Upper lobe of right lung (tissue), 1 donor: ENCODE data around the gene KCNJ4. TPM values are rescaled to one million over a fixed set of nuclear protein-coding genes. Genes with fewer than 3 reads are reported as not detected.
A peak's percentile ranks its signal among the peaks of the same experiment; 100 is the strongest.

ENCODE experiments used
- ATAC-seq: fragments of 200-7000 bp; cut with Tn5 transposase; one replicate; pipeline ENCODE4 v1.9.1; 2020; ENCODE audit warnings: mild to moderate bottlenecking, moderate library complexity
- DNase-seq: peaks from one replicate; pipeline ENCODE4 v3.0.0-alpha.2; 2020
- H3K27ac ChIP-seq: fragments of 200-600 bp; one replicate; pipeline ENCODE4 v1.8.0; 2022
- H3K27me3 ChIP-seq: fragments of 200-600 bp; one replicate; pipeline ENCODE4 v1.8.0; 2022; ENCODE audit warnings: mild to moderate bottlenecking
- H3K36me3 ChIP-seq: fragments of 200-600 bp; one replicate; pipeline ENCODE4 v1.8.0; 2022
- H3K4me1 ChIP-seq: fragments of 200-600 bp; one replicate; pipeline ENCODE4 v1.8.0; 2022
- H3K4me3 ChIP-seq: fragments of 200-600 bp; one replicate; pipeline ENCODE4 v1.8.0; 2022; ENCODE audit warnings: mild to moderate bottlenecking
- H3K9me3 ChIP-seq: fragments of 200-600 bp; one replicate; pipeline ENCODE4 v1.8.0; 2022
- intact Hi-C: fragments of 100-400 bp; cut with DNase I; formaldehyde crosslinking; loops from one replicate; pipeline ENCODE4 v1.11.0; 2022
- total RNA-seq: library from RNA; stranded (reverse); fragmentation: NEBNext Ultra II Directional; extraction: Animal tissue kit (Norgen Biotek cat#: 25700); gene quantifications from one replicate; pipeline ENCODE4 v1.2.1, GENCODE V29; 2021
- TF ChIP-seq, protein P1 (sequence below): fragments of 200-600 bp; IDR thresholded peaks from one replicate; pipeline ENCODE4 v1.8.0; 2022; ENCODE audit warnings: antibody characterized with exemption
- donor health status: DM: no; HTN: yes; CAD: no; lungs with severe emphysema.

KCNJ4 gene
- total RNA-seq, 1 donor from 2014 or later: not detected

DNA sequence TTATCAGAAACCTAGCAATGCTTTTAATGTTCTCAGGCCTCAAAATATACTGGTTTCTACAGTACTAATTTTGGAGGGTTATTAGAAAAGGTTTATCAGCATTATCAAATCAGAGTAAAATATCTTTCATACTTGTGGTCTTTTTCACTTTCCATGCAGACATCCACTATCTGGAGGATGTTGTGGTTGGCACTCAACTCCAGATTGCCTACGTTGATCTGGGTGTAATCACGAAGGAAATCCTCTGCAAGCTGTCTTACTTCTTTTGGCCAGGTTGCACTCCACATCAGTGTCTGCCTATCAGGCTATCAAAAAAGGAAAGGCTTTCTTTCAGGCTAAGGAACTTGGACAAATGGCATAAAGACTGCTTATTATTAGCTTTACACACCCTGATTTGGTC lies 39.5 kb upstream of the KCNJ4 start:
- Histone ChIP-seq H3K9me3 (no peaks in the 10 kb centered on the region), H3K4me3 (no peak overlapping the region), H3K4me1 (peaks cover 11% of the 10 kb centered on the region), H3K27me3 (no peaks in the 10 kb centered on the region), H3K36me3 (peaks cover 100% of the 10 kb centered on the region), H3K27ac (no peak overlapping the region)
- TF ChIP-seq, protein P1, sequence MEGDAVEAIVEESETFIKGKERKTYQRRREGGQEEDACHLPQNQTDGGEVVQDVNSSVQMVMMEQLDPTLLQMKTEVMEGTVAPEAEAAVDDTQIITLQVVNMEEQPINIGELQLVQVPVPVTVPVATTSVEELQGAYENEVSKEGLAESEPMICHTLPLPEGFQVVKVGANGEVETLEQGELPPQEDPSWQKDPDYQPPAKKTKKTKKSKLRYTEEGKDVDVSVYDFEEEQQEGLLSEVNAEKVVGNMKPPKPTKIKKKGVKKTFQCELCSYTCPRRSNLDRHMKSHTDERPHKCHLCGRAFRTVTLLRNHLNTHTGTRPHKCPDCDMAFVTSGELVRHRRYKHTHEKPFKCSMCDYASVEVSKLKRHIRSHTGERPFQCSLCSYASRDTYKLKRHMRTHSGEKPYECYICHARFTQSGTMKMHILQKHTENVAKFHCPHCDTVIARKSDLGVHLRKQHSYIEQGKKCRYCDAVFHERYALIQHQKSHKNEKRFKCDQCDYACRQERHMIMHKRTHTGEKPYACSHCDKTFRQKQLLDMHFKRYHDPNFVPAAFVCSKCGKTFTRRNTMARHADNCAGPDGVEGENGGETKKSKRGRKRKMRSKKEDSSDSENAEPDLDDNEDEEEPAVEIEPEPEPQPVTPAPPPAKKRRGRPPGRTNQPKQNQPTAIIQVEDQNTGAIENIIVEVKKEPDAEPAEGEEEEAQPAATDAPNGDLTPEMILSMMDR: no peak
- intact Hi-C loops: no loop called here
- DNase-seq: no peak
- ATAC-seq: no peak

DNA sequence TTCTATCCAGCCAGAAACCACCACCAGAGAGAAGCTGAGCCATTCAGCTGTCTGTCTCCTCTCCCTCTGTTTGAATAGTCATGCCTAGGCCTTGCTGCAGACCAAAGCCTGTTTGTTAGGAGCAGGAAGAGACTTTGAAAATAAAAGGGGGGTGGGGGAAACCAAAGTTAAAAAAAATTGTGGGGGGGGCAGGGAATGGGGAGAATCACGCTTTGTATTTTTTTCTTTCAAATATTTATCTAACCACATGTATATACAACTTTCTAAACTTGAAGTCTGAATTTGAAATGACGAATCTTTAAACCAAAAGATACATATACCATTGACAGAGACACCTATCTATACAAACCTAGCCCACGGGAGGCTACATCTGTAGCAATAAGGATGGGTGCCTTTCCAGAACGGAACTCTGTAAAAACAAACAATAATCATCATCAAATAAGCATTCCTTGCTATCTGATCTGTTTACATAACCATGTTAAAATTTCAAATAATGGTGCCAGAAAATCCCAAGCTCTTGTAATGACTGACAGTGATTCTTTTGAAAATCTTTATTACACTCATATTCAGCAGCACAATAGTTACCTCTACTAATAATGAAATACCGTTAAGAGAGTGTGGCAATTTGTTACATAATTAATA lies 36.8 kb upstream of the KCNJ4 start:
- Histone ChIP-seq H3K4me3 (no peak overlapping the region), H3K9me3 (no peaks in the 10 kb centered on the region), H3K27me3 (no peaks in the 10 kb centered on the region), H3K4me1 (peaks cover 10% of the 10 kb centered on the region), H3K36me3 (peaks cover 100% of the 10 kb centered on the region), H3K27ac (no peak overlapping the region)
- no peak for DNase-seq
- ATAC-seq: no peak
- TF ChIP-seq, protein P1: no peak
- intact Hi-C loops: no loop called here

DNA sequence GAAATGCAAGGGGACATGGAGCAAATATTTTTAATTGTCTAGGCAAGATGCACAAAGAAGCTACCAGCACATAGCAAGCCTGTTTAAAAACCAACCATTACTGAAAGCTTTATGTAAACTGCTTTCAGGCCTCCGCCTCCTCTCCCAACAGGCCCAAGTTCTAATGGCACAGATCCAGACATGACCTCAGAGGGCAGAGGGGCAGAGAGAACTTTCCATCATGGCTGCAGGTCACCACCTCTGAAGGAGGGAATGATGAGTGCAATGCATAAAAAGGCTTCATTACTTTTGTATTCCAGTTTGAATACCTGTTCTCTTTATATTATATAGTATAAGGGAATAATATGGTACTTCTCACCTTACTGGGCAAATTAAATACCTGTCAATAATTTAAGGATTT lies 35.9 kb upstream of the KCNJ4 start:
- peak; percentile 74 for ATAC-seq
- no peak for DNase-seq
- TF ChIP-seq, protein P1: no peak
- H3K4me1 ChIP-seq: peaks cover 10% of the 10 kb centered on the region
- no peaks in the 10 kb centered on the region for H3K9me3 ChIP-seq
- H3K4me3 ChIP-seq: no peak overlapping the region
- H3K27ac ChIP-seq: no peak overlapping the region
- peaks cover 100% of the 10 kb centered on the region for H3K36me3 ChIP-seq
- H3K27me3 ChIP-seq: no peaks in the 10 kb centered on the region
- intact Hi-C loops: no loop called here

DNA sequence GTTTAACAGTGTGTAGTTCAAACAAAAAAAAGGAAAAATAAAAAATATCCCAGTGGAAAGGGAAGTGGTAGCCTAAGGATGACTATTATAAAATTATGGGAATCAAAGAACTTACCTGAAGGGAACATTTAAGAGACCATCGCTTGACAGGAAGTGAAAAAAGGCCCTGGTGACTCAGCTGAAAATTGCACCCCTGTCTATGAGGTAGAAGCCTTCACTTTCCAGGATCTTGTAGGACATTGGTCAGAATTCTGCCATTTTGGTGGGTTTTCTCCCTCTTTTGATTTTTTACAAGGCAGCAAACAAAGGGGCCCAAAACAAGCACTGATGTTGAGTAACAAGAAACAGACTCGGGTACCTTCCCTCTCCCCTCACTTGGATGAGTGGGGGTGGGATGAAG lies 35.5 kb upstream of the KCNJ4 start:
- TF ChIP-seq, protein P1: no peak
- Histone ChIP-seq H3K27me3 (no peaks in the 10 kb centered on the region), H3K4me1 (peaks cover 10% of the 10 kb centered on the region), H3K27ac (no peak overlapping the region), H3K36me3 (peaks cover 100% of the 10 kb centered on the region), H3K4me3 (no peak overlapping the region), H3K9me3 (no peaks in the 10 kb centered on the region)
- intact Hi-C loops: no loop called here
- ATAC-seq (no peak), DNase-seq (no peak)

DNA sequence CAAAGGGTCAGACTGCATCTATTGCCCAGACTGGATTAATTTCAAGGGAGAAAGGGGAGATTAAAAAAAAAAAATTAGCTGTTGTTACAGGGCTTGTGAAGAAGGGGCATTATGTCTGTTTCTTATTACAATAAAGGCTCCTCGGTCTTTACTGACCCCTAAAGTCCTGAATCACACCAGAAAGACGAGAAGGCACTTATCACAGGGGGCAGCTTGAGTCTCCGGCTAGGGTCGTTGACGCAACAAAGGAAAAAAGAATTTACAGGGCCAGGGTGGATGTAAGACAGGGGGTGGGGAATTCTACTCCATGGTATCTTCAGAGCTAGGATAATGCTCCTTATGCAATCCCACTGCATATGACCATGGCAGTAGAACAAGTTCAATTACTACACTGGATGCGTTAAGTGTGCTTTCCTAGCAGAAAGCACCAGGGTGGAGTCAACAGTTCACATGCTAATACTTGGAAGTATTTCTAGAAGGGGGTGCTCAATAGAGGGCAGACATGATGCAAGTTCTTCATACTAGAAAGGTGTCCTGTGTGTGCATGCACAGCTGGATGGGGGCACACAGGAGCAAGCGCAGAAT lies 34.7 kb upstream of the KCNJ4 start:
- intact Hi-C loops: no loop called here
- Histone ChIP-seq H3K27me3 (no peaks in the 10 kb centered on the region), H3K9me3 (no peaks in the 10 kb centered on the region), H3K4me1 (peaks cover 10% of the 10 kb centered on the region), H3K36me3 (peaks cover 100% of the 10 kb centered on the region), H3K4me3 (no peak overlapping the region), H3K27ac (no peak overlapping the region)
- TF ChIP-seq, protein P1: no peak
- ATAC-seq (peak; percentile 24), DNase-seq (no peak)
